Measurements from ENCODE around the gene KRT73. TPM values are rescaled to one million over a fixed set of nuclear protein-coding genes. Genes with fewer than 3 reads are reported as not detected.

KRT73 gene
- total and polyA plus RNA-seq, 2 of the 8 experiments (the other 6 are each of a cell fraction or from before 2014, with no cell fraction given): not detected

GRCh38 chr12:52608161-52608560 lies 10.2 kb downstream of the KRT73 start:
- H4K20me1 ChIP-seq (replicated peaks in 1 of 2; ENCODE audit: control insufficient read depth in 1 of 2, insufficient read depth in 2 of 2, low read length in 2 of 2): no peaks in the 10 kb centered on the region
- H2AFZ ChIP-seq (ENCODE audit: low read length): no peak overlapping the region
- ChIA-PET CTCF (ENCODE audit: partially characterized antibody) (interaction anchor here (1.0 to 2.4 kb wide), 8 partner anchors 11 to 272 kb away, joined by 3 to 7 read pairs (median 4); partner anchors contain the start of gene KRT73), POLR2A (ENCODE audit: partially characterized antibody) (interaction anchor here (0.6 kb wide), 1 partner anchor 311 kb away, joined by 3 read pairs; no protein-coding TSS in a partner anchor)
- H3K56ac ChIP-seq (replicated peaks; ENCODE audit: insufficient read length, low read depth, low read length): no peak overlapping the region
- H3K4me1 ChIP-seq (replicated peaks in 1 of 4; ENCODE audit: control insufficient read depth in 3 of 4, insufficient read depth in 4 of 4, low read length in 3 of 4): peaks cover 0 to 3% (median 0%) of the 10 kb centered on the region in 4 experiments; a peak in 1 of 7 replicates
- H2BK15ac ChIP-seq (ENCODE audit: low read length): no peak overlapping the region
- H3K9me3 ChIP-seq (ENCODE audit: insufficient read depth in 2 of 2, low read depth in 1 of 2, low read length in 1 of 2): no peaks in the 10 kb centered on the region
- no peak overlapping the region for H2BK5ac ChIP-seq (ENCODE audit: low read depth, low read length)
- no peak overlapping the region for H4K91ac ChIP-seq (replicated peaks; ENCODE audit: insufficient read length, low read length)
- H4K5ac ChIP-seq (ENCODE audit: insufficient read length, low read depth, low read length): no peak overlapping the region
- no peak overlapping the region for H3K14ac ChIP-seq (ENCODE audit: insufficient read length)
- H3K9ac ChIP-seq (replicated peaks in 1 of 4; ENCODE audit: extremely low read depth in 1 of 4, low read depth in 3 of 4, low read length in 3 of 4): no peak overlapping the region
- H3K23me2 ChIP-seq (ENCODE audit: low read depth, low read length): no peaks in the 10 kb centered on the region; the same call in 1 of the 2 replicates
- no peak overlapping the region for H3K4ac ChIP-seq (replicated peaks; ENCODE audit: insufficient read length, low read depth, low read length)
- H2AK5ac ChIP-seq (ENCODE audit: low read depth, low read length): no peak overlapping the region
- H4K8ac ChIP-seq (ENCODE audit: extremely low read depth, insufficient read depth, low read length): no peak overlapping the region
- H3K23ac ChIP-seq (ENCODE audit: insufficient read length): no peak overlapping the region
- FAIRE-seq: no peak
- H3K4me3 ChIP-seq (ENCODE audit: extremely low read depth in 1 of 4, insufficient read depth in 2 of 4, low read depth in 3 of 4, low read length in 4 of 4): no peak overlapping the region
- no peak overlapping the region for H3K18ac ChIP-seq (ENCODE audit: extremely low read depth, low read length)
- H2BK12ac ChIP-seq (ENCODE audit: low read depth, low read length): no peak overlapping the region
- no peak overlapping the region for H3K4me2 ChIP-seq (ENCODE audit: insufficient read depth in 1 of 2, low read depth in 2 of 2, low read length in 2 of 2)
- no peak overlapping the region for H2BK20ac ChIP-seq (ENCODE audit: low read length)
- no peak overlapping the region for H2BK120ac ChIP-seq (replicated peaks; ENCODE audit: low read depth, low read length)
- no peak overlapping the region for H3K27ac ChIP-seq (ENCODE audit: low read depth, low read length)
- no peaks in the 10 kb centered on the region for H3K79me2 ChIP-seq (ENCODE audit: control insufficient read depth in 1 of 2, insufficient read depth in 2 of 2, low read length in 2 of 2)
- H3K27me3 ChIP-seq (replicated peaks in 1 of 4; ENCODE audit: control insufficient read depth in 3 of 4, extremely low read depth in 1 of 4, insufficient read depth in 3 of 4, low read length in 3 of 4): no peaks in the 10 kb centered on the region
- H3K36me3 ChIP-seq (ENCODE audit: control insufficient read depth in 2 of 4, insufficient read depth in 4 of 4, low read length in 3 of 4): no peaks in the 10 kb centered on the region
- WGBS, 2 experiments (ENCODE audit: extremely low coverage in 1 of 2, insufficient coverage in 1 of 2, insufficient read length in 1 of 2, insufficient replicate concordance in 2 of 2, low coverage in 1 of 2, low lambda C conversion rate in 2 of 2, missing lambda C conversion rate in 1 of 2): 87% methylated on average over 6 of the region's 6 CpGs; no CpG with 5 or more reads in 1 of the 2 experiments
- DNase-seq (ENCODE audit: low read depth in 1 of 2, low spot score in 2 of 2): no peak
- no peaks in the 10 kb centered on the region for H3K79me1 ChIP-seq (ENCODE audit: low read depth, low read length)
- TF ChIP-seq YY1 (IDR thresholded peaks at IDR 0.05; ENCODE audit: low read depth, low read length) (no peak), USF2 (IDR thresholded peaks at IDR 0.05; ENCODE audit: low read length) (no peak), KDM4A (IDR thresholded peaks at IDR 0.05; ENCODE audit: low read depth, low read length, severe bottlenecking) (no peak), EZH2 (IDR thresholded peaks at IDR 0.05; ENCODE audit: low read depth, low read length, severe bottlenecking) (no peak), CTBP2 (IDR thresholded peaks at IDR 0.05; ENCODE audit: borderline replicate concordance, insufficient read depth, insufficient read length, low read length) (no peak), TBP (IDR thresholded peaks at IDR 0.05; ENCODE audit: low read depth, low read length) (no peak), MAX (IDR thresholded peaks at IDR 0.05) (no peak), RBBP5 (IDR thresholded peaks at IDR 0.05; ENCODE audit: borderline replicate concordance, low read depth, low read length) (no peak), ZNF274 (IDR thresholded peaks at IDR 0.05; ENCODE audit: borderline replicate concordance, extremely low read depth, low read length) (no peak), SIX5 (IDR thresholded peaks at IDR 0.05; ENCODE audit: low read depth, low read length) (no peak), BACH1 (IDR thresholded peaks at IDR 0.05; ENCODE audit: low read length) (no peak), SAP30 (IDR thresholded peaks at IDR 0.05; ENCODE audit: insufficient read depth, insufficient replicate concordance, low read length) (no peak), KDM5A (IDR thresholded peaks at IDR 0.05; ENCODE audit: low read length) (no peak)

Data from H1 (cell line).